ENCODE data around the gene PRTG.
"Not testable (repeated sequence)": the region's sequence is repeated elsewhere in the genome, so short reads cannot be mapped to it uniquely, and the experiment has no call there.

Gene PRTG

DNA sequence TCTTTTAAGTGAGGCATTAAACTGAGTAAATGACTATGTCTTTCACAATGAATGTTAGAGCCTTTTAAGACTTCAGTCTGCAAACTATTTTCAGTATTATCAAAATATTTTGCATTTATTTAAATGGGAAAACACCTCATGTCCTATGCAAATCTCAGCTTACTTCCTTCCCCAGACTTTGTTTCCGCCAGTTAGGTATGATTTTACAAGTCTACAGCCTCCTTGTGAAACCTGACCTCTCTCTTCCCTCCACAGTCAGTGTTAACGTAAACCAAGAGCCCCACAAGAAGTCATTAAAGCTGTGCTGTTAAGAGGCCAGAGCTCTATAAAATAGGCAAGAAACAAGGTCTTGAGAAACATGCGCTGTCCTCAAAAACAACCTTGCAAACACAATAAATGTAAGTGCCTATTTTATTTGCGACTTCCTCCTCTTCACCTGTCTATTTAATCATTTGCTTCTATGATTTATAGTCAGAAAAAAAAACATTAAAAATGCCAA is 48.3 kb downstream of the PRTG start:
- DNase-seq, result no peak

- DNase-seq, result not testable (repeated sequence)
Observed at GRCh38 chr15:55693116-55693515, 49.8 kb downstream of the PRTG start.

DNA sequence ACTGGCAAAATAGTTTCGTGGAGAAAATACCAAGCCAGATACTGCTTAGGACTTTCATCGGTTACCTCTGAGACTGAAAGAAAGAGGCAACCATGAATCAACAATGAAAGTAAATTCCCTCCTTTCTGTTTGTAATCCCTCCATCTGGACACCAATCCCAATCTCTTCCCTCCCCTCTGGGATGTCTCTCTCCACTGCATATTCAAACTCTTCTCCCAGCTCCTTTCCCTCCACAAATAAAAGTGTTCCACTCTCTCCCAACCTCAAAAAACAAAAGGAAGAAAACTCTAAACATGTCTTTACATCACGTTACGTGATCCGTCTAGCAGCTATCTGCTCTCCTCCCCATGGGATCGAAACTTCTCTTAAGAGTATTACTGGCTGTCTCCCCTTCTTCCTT is 55.2 kb downstream of the PRTG start:
- DNase-seq, result no peak

GRCh38 chr15:55685286-55685685 is 57.7 kb downstream of the PRTG start:
- DNase-seq, result no peak

DNA sequence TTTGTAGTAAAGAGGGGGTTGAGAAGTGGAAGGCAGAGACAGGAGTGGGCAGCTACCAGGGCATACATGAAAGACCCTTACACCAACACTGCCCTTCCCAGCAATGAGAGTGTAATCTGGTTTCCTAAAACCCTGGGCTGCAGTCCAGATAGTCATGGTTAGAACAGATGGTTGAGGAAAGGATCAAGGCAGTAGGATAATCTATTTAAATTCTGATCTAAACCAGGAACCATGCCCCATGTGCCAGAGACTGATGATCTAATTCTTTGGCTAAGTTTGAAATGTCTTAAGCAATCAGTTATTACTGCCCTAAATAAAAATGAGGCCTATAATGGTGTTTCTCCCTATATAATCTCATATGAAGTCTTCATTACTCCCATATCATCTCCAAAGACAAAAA is 59.6 kb downstream of the PRTG start:
- no peak for DNase-seq

DNA sequence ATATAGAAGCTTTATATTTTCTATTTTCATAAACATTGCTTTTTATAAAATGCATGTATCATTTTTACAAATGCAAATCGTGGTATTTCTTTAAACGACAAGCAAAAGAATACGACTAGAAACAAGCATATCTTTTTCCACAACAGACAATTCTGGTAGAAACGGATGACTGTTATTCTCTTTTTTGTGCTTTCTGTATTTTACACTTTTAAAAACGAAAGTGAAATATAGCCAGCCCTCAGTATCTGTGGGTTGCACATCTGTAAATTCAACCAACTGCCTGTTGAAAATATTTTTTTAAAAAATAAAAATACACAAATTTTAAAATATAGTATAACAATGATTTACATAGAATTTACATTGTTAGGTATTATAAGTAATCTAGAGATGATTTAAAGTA is 61.3 kb downstream of the PRTG start:
- DNase-seq, result no peak

DNA sequence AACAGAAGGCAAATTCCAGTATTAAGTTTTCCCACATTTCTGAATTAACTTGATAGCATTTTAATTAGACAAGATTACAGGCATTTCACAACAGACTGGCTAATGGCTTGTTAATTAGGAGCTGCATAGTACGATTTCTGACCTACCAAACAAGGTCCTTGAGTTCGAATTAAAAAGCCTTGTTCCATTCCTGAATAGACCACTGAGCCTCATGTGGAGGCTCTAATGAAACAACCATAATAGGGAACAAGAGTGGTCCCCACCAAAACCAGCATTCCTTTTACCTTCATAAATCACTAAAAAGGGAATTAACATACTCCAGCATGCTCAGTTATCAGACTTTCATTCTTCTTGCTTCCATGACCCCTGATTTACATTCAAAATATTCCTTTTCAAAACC is 66.4 kb downstream of the PRTG start:
- DNase-seq, result no peak

DNA sequence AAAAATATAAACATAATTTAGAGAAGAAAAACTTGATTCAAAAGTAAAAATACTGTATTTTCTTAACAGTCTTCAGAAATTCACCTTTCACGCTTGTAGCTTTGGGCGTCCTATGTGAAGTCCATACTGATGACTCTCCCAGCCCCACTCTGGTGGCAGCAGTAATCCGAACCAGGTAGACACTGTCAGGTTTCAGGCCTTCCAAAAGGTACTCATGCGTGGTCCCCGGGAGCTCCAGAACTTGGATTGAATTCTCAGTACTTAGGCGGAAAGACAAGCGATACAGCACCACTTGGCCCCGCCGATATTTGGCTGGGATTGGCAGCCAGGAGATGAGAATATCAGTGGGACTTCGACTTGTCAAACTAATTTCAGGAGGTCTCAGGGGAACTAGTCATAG is 69.7 kb downstream of the PRTG start:
- no peak for DNase-seq

GRCh38 chr15:55669270-55669669 is 73.7 kb downstream of the PRTG start:
- DNase-seq, result no peak

DNA sequence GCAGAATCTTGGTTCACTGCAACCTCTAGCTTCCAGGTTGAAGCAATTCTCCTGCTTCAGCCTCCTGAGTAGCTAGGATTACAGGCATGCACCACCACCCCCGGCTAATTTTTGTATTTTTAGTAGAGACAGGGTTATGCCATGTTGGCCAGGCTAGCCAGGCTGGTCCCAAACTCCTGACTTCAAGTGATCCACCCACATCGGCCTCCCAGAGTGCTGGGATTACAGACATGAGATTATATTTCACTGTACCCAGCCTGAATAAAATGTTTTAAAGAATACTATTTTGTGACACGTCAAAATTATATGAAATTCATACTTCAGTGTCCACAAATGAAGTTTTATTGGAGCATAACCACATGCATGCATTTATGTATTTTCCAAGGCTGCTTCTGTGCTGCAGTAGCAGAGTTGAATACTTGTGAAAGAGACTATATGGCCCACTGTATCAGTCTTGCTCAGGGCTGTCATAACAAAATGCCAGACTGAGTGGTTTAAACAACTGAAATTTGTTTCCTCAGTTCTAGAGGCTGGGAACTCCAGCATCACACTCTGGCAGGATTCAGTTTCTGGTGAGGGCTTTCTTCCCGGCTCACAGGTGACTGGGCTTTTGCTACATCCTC is 77.2 kb downstream of the PRTG start:
- no peak for DNase-seq

GRCh38 chr15:55661428-55661827 is 81.5 kb downstream of the PRTG start:
- DNase-seq, result no peak

- DNase-seq, result no peak
Observed at GRCh38 chr15:55660153-55660552, 82.8 kb downstream of the PRTG start.

- no peak for DNase-seq
Observed at GRCh38 chr15:55659481-55659880, 83.5 kb downstream of the PRTG start.

DNA sequence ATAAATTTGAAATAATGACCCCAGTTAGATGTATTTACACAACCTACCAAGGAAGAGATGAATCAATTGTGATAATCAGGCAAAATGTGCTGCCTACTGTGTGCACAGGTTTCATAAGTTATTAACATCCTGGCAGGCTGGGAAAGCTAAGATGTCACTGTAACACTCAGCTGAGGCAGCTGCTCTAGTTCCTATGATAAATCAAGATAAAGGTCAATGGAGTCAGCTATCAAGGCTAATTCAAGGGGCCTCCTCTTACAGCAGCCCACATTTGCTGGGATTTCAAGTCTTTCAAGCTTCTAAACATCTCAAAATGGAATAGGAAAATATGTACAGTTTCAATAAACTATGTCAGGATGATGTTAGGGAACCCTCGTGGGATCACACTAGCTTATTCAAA is 84.1 kb downstream of the PRTG start:
- no peak for DNase-seq

GRCh38 chr15:55654561-55655031 is 88.4 kb downstream of the PRTG start:
- no peak for DNase-seq

GRCh38 chr15:55652909-55653495 is 90.0 kb downstream of the PRTG start:
- DNase-seq, result no peak

DNA sequence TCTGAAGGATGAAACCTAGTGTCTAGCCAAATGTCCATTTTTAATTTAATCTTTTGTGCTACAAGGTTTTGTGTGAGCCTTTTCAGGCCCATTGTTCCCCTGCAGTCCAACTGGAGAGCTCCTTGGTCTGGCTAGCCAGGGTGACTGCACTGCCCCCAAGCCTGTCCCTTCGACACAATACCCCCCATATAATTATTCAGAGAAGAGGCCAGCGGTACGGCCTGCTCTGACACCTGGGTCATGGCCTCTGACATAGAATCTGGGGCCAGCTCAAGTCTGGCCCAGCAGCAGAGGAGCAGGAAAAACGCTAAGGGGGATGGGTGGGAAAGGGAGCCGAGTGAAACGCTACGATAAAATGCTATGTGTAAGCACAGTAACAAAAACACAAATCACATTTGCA is 90.6 kb downstream of the PRTG start:
- DNase-seq, result no peak

GRCh38 chr15:55649058-55649423 is 93.9 kb downstream of the PRTG start:
- DNase-seq, result no peak

DNA sequence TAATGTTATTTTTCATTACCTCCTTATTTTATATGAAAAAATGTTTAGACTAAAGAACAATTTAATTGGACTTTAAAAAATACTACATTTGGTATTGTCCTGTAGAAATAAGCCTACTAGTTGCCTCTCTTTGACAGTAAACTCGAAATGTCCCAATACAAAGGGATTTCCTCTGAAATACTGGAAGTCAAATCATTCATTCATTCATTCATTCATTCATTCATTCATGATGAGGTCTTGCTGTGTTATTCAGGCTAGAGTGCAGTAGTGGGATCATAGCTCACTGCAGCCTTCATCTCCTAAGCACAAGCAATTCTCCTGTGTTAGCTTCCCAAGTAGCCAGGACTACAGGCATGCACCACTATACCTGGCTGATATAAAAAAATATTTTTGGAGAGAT is 104.2 kb downstream of the PRTG start:
- no peak for DNase-seq

GRCh38 chr15:55637086-55637485 is 105.9 kb downstream of the PRTG start:
- no peak for DNase-seq

- no peak for DNase-seq
Observed at GRCh38 chr15:55633731-55634130, 109.2 kb downstream of the PRTG start.

DNA sequence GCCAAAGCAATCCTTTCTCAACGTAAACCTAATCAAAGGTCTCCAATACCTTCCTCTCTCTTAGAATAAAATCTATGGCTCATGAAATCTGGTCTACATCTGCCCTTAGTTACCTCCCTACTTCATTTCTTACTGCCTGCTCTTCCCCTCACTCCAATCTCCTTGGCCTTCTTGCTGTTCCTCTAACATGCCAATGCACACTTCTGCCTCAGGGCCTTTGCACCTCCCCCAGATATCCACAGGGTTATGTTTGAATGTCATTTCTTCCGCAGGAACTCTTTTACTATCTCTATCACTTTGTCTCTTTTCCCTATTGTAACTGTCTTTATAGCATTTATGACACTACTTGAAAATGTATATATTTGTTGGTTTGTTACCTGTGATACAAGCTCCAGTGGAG is 110.5 kb downstream of the PRTG start:
- DNase-seq, result no peak

- no peak for DNase-seq
Observed at GRCh38 chr15:55630858-55631257, 112.1 kb downstream of the PRTG start.

GRCh38 chr15:55628369-55628730 is 114.6 kb downstream of the PRTG start:
- no peak for DNase-seq

DNA sequence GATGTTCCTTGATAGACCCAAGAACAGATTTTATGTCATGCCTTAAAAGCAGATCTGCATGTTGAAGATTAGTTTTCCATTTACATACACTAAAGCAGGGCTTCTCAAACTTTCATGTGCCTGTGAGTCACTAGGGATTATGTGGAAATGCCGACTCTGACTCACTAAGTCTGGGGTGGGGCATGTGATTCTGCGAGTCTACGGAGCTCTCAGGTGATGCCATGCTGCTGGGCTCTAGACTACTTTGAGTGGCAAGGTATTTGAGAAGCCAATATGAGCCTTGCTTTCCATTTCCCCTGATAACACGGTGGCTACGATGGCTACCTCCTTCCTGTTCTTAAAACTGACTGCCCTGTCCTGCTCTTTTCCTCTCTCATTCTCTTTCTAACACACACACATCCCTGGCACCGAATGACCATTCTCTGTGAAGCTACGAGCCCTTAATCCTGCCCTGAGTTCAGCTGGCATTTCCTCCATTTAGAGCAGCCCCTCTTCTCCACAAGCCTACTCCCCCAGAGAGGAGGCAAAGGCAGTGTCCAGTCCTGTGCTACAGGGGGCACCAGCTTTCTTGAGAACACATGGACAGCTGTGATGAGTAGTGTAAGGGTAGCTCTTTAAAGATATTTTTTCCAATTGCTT is 115.1 kb downstream of the PRTG start:
- DNase-seq, result no peak
